HG03571 (cell line): ENCODE results near the gene PRDM5.
A peak's percentile ranks its signal among the peaks of the same experiment; 100 is the strongest.
"Not testable (repeated sequence)": the region's sequence is repeated elsewhere in the genome, so short reads cannot be mapped to it uniquely, and the experiment has no call there.

ENCODE experiments used
- ATAC-seq: cut with Tn5 transposase; IDR thresholded peaks from one replicate; pipeline ENCODE4 v1.9.1; 2021; ENCODE audit not compliant: unreplicated experiment

Gene PRDM5

DNA sequence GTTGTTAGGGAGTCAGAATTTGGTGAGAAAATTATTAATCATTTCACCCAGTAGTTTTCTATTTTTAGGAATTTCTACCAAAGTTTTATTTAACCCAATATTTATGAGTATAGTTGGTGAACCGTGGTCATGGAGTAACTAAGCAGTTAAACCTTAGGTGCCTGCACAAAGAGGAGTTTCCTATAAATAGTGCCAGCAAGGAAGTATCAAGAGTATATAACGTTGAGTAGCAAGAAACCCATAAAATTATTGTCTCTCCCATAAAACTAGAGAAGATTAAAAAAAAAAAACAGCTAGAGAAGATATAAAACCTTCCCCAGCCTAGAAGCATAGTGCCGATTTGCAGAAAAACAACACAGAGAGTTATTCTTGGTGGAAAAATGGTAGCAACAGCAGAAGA, 158.9 kb downstream of the PRDM5 start:
- no peak for ATAC-seq

- ATAC-seq: no peak
Observed at GRCh38 chr4:120761070-120761469, 161.5 kb downstream of the PRDM5 start.

GRCh38 chr4:120760047-120760446, 162.5 kb downstream of the PRDM5 start:
- ATAC-seq: no peak

DNA sequence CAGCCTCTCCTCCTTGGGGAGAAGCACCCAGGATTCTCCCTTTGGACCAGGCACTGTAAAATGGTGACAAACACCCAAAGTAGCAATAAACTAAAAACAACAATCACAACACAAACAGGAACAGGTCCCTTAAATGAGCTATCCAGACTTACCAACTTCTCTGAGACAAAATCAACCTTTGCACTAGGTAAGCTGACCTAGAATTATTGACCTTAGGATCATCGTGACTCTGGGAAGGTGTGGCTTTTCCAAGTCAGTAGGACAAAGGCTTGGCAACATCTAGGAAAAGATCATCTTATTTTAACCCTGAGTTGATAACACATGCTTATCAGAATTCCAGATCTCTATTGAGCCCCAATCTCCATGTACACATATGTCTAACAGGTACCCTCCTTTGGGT, 166.7 kb downstream of the PRDM5 start:
- no peak for ATAC-seq

DNA sequence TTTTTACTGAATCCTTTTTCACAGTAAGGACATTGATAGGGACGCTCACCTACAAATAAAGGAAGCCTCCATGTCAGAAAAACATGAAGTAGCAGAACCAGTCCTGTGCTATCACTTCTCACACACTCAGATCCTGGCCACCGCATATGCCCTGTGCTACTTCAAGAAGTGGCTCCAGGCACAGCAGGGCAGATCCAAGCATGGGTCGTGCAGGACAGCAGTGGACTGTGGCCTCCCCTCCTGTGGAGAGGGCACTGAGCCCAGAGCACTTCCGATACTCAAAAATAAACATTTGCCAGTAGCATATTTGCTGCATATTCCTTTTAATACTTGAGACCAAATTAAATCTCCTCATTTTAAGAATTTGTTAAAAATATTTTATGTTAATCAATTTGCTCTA, 167.9 kb downstream of the PRDM5 start:
- ATAC-seq: no peak

DNA sequence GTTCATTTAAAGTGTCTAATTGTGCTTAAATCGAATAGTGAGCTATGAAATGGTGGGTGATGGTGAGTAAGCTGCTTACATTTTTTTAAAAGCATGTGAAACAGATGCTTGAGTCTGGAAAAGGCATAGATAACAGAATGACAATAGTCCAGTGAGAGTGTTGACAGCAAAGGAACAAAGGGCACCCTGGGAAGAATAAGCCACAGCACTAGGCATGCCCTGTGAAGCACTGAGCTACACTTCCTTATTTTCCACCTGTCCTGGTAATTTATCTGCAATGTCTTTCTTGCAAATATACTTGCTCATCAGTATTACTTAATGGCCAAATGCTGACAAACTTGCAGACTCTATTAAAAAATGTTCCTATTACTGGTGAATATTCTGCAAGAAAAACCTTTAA, 168.7 kb downstream of the PRDM5 start:
- no peak for ATAC-seq

GRCh38 chr4:120750152-120750525, 172.4 kb downstream of the PRDM5 start:
- no peak for ATAC-seq

GRCh38 chr4:120749445-120750151, 172.9 kb downstream of the PRDM5 start:
- ATAC-seq: peak; percentile 87

GRCh38 chr4:120741636-120742035, 180.9 kb downstream of the PRDM5 start:
- ATAC-seq: not testable (repeated sequence)

- no peak for ATAC-seq
Observed at GRCh38 chr4:120736312-120736711, 186.2 kb downstream of the PRDM5 start.

DNA sequence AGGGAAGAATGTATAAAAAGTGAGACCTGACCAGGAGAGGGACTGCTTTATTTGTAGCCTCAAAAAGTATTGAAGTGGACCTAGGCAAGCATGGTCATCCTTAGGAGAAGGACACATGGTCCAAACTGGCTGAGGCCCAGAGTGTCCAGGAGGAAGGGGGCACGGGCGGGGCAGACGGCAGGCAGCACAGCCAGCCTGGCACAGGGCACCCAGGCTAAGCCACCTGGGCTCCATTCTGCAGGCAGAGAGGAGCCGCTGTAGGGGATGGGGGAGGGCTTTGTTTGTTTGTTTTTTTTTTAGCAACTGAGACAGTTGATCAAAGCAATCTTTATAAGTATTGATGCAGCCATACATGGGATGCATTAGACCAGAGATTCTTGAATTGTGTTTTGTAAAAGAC, 188.6 kb downstream of the PRDM5 start:
- no peak for ATAC-seq

- ATAC-seq: no peak
Observed at GRCh38 chr4:120733054-120733453, 189.5 kb downstream of the PRDM5 start.

DNA sequence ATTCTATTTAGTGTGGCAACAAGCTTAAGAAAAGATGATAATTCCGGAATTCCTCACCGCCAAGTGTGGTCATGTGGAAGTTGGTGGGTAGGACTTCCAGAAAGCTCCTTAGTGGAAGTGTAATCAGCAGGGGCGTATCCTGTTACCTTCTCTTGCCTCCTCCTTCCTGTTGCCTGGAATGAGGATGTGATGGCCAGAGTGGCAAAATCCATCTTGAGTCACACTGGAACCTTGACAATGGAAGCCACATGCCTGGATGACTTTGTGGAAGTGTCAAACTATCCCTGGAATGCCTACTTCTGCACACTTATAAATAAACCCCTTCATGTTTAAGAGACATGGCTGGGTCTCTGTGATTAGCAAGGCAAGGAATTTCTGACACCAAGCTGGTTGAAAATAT, 191.0 kb downstream of the PRDM5 start:
- ATAC-seq: no peak

DNA sequence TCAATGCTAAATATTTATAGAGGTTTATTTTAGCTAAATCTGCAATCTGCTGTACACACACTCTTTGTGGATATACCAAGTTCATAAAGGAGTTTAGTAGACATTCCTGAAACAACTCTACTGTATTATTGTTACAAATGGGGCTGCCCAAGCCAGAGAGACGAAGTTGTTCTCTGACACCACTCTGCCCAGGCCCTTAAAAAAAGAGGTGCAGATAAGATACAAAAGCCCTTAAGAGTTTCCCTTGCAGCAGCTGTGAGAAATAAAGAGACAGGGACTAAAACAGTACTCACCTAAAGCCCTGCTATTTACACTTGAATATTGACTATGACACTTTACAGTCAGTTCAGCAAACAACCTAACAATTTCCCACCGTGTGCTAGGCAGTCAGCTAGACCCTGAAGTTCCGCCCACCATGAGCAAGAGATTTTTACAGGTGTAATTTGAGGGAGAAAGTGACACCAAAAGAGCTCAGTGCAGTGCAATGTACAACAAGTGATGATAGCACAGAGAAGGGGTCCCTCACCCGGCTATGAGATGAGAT, 191.7 kb downstream of the PRDM5 start:
- no peak for ATAC-seq

DNA sequence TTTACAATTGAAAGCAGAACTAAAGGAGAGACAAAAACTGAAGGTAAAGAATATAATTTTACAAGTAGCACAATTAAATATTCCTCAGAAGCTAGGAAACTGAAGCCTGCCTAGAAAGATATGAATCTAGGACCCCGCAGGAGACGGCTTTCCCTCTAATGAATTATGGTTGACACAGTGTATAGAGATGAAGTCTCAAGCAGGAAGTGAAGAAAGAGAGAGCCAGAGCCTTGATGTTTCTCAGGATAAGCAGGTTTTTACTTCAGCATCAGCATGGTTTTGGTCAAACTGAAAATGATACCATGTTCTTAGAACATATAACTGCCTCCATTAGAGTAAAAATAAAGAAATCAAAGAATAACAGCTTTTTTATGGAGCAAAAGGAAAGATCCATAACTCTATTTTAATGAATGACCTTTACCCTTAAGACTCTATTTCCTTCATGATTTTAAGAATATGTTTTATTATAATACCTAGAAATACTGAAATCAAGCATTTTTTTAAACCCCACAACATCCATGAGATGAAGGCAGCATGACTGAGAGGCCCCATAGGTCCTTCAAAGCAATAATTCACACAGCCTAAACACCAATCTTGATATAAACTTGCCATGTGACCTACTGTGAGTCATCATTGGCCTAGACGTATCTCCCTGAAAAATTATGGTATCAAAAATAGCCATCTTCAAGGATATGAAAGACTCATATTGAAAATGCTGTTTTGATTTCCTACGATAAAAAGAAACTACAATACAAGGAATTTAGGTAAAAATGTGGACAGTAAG, 193.4 kb downstream of the PRDM5 start:
- no peak for ATAC-seq

DNA sequence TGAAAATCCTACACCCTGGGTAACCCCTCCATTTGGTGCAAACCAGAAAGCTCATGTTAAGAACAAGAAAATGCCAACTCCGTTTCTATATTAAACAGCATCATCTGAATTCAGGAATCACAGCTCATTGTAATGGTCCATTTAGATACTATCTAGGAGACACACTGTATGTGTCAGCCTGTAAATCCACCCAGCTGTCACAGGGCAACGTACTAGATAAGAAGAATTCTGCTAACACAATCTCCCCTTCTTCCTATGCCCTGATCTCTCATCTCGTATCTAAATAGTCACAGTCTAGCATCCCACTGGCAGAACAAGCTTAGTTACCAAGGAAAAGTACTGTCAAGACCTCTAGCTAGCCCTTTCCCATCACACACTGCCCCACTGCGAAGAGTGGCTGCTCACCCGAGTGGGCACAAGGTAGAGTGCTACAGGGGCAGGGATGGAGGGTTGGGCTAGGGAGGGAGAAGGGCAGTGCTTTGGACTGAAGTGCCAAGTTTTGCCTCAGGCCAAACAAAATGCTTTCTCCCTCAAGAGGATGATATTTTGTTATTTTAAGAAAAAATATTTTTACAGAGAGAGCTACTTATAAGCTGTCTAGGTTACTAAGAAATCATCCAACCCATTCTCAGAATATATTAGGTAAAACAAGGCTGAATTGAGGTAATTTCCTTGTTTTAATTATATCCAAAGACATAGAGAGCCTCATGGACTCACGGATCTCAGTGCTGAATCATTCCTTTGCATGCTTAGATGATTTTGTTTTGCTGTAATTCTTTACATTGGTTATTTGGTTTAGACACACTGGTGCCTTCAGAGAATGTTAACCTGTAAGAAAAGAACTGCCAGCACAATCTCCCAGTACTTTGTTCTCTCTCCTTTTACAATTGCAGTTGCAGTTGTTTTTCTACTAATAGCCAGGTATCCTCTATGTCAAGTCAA, 196.6 kb downstream of the PRDM5 start:
- ATAC-seq: no peak

GRCh38 chr4:120724656-120725055, 197.9 kb downstream of the PRDM5 start:
- ATAC-seq: no peak

GRCh38 chr4:120723986-120724385, 198.5 kb downstream of the PRDM5 start:
- ATAC-seq: no peak

DNA sequence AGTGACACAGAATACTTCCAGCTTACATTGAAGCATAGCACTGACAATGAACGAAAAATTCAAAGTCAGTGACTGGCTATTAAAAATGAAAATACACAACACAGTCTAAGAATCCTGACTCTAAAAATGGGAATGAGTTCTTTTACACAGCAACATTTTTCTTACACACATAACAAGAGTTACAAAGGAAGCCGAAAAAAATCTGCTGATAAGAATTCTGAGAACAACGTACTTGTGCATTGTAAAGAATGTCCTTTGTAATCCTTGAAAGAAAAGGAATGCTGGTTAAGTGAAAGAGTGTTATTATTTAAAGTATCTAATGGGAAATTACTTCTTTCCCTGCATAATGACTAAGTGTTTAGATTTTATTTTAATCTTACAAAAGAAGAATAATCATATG, 199.4 kb downstream of the PRDM5 start:
- no peak for ATAC-seq

- ATAC-seq: no peak
Observed at GRCh38 chr4:120722655-120723054, 199.9 kb downstream of the PRDM5 start.

DNA sequence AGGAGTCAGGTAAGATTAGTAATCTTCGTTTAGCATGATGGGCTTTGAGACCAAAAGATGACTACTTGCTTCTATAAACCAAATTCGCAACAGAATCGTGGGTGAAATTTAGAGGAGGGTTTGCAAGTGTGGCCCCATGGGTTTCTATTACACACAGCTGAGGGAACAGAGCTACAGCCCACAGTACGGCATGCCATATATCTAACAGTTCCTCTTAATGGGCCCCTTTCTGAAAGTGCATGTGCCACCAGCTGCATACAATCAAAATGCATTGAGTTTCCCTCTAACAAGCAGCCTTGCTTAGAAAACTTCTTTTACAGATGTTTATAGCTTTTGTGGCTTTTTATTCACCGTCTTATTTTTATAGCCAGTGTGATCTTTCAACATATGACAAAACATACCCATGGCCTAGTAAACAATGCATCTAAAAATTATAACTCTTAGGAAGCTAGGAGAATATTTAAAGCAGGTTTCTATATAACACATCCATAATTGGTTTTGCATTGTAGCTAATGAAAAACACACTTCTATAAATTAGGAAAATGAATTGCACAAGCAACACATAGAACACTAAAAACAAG, 202.1 kb downstream of the PRDM5 start:
- ATAC-seq: no peak
